CD14-positive monocyte (primary cell): Measurements from ENCODE around the gene ARHGEF7. TPM values are rescaled to one million over a fixed set of nuclear protein-coding genes. Genes with fewer than 3 reads are reported as not detected.

Source experiments
- DNase-seq, 3 donors: peaks; one replicate each; pipeline ENCODE4 v3.0.0-alpha.2; 2011 to 2022
- H2AFZ ChIP-seq: 2 replicates; pipeline ENCODE4 v1.6.0; 2012; ENCODE audit warnings: mild to moderate bottlenecking, low read depth, low read length, inconsistent platforms; ENCODE audit not compliant: insufficient read depth, poor library complexity, severe bottlenecking
- H3K27ac ChIP-seq, 2 donors: 1 replicate in 1 of 2; 2 replicates in 1 of 2; pipeline ENCODE4 v1.5.1; 2012 to 2013; ENCODE audit warnings: low read length in 2 of 2, control low read depth in 1 of 2, inconsistent platforms in 1 of 2, low read depth in 1 of 2, mild to moderate bottlenecking in 1 of 2
- H3K27me3 ChIP-seq, 2 donors: one replicate each; pipeline versions ENCODE4 v1.6.0 to v1.6.1; 2011 to 2013; ENCODE audit warnings: low read length in 2 of 2; ENCODE audit not compliant: control insufficient read depth in 2 of 2, insufficient read depth in 2 of 2
- H3K36me3 ChIP-seq, 2 donors: replicated peaks in 1 of 2; 1 replicate in 1 of 2; 2 replicates in 1 of 2; pipeline versions ENCODE4 v1.5.1 to v1.6.1; 2012 to 2013; ENCODE audit warnings: low read length in 2 of 2, control low read depth in 1 of 2, inconsistent platforms in 1 of 2, mild to moderate bottlenecking in 1 of 2; ENCODE audit not compliant: insufficient read depth in 2 of 2, control insufficient read depth in 1 of 2
- H3K4me1 ChIP-seq, 2 donors: 1 replicate in 1 of 2; 2 replicates in 1 of 2; pipeline versions ENCODE4 v1.5.1 to v1.6.1; 2012 to 2013; ENCODE audit warnings: low read length in 2 of 2, control low read depth in 1 of 2, inconsistent platforms in 1 of 2, mild to moderate bottlenecking in 1 of 2, moderate library complexity in 1 of 2; ENCODE audit not compliant: insufficient read depth in 2 of 2, control insufficient read depth in 1 of 2
- H3K4me2 ChIP-seq: replicated peaks from 2 replicates; pipeline ENCODE3; 2012; ENCODE audit warnings: low read length, moderate library complexity, mild to moderate bottlenecking; ENCODE audit not compliant: poor library complexity, severe bottlenecking; ENCODE audit errors: extremely low read depth
- H3K4me3 ChIP-seq, 3 experiments: fragments of 200-600 bp in 1 of 3; sonication (generic) in 1 of 3; replicated peaks in 1 of 3; 1 replicate in 2 of 3; 2 replicates in 1 of 3; pipeline ENCODE4 v1.5.1; 2011 to 2013; ENCODE audit warnings: low read length in 3 of 3, mild to moderate bottlenecking in 3 of 3, control low read depth in 2 of 3, low read depth in 2 of 3, inconsistent platforms in 1 of 3, moderate library complexity in 1 of 3
- H3K79me2 ChIP-seq: 2 replicates; pipeline ENCODE4 v1.6.0; 2012; ENCODE audit warnings: mild to moderate bottlenecking, control low read depth, inconsistent platforms, low read length, moderate library complexity; ENCODE audit not compliant: insufficient read depth
- H3K9ac ChIP-seq: 2 replicates; pipeline ENCODE4 v1.6.0; 2017; ENCODE audit warnings: low read length, mild to moderate bottlenecking; ENCODE audit not compliant: insufficient read depth, poor library complexity, severe bottlenecking
- H3K9me3 ChIP-seq, 2 donors: replicated peaks in 1 of 2; 1 replicate in 1 of 2; 2 replicates in 1 of 2; pipeline versions ENCODE4 v1.5.1 to v1.6.1; 2012 to 2013; ENCODE audit warnings: low read length in 2 of 2, control low read depth in 1 of 2; ENCODE audit not compliant: control insufficient read depth in 1 of 2, insufficient read depth in 1 of 2
- H4K20me1 ChIP-seq: 2 replicates; pipeline ENCODE4 v1.6.0; 2012; ENCODE audit warnings: mild to moderate bottlenecking, low read length, control low read depth, moderate library complexity; ENCODE audit not compliant: insufficient read depth
- H3K27ac Mint-ChIP-seq, 7 donors: one replicate each; pipeline ENCODE4 v1.8.0; 2020; ENCODE audit warnings: mild to moderate bottlenecking in 7 of 7, mixed read lengths in 7 of 7, moderate library complexity in 6 of 7, inconsistent platforms in 2 of 7
- H3K27me3 Mint-ChIP-seq, 3 donors: one replicate each; pipeline ENCODE4 v1.8.0; 2021 to 2022; ENCODE audit warnings: low read depth in 3 of 3, mild to moderate bottlenecking in 3 of 3, mixed read lengths in 3 of 3, moderate library complexity in 3 of 3, inconsistent platforms in 1 of 3
- H3K36me3 Mint-ChIP-seq, 2 donors: one replicate each; pipeline ENCODE4 v1.8.0; 2020; ENCODE audit warnings: mixed read lengths in 2 of 2, inconsistent platforms in 1 of 2, mild to moderate bottlenecking in 1 of 2
- H3K4me1 Mint-ChIP-seq: one replicate; pipeline ENCODE4 v1.8.0; 2020; ENCODE audit warnings: mild to moderate bottlenecking, mixed read lengths
- H3K4me3 Mint-ChIP-seq, 2 donors: one replicate each; pipeline ENCODE4 v1.8.0; 2020; ENCODE audit warnings: mild to moderate bottlenecking in 2 of 2, mixed read lengths in 2 of 2, moderate library complexity in 1 of 2
- H3K9me3 Mint-ChIP-seq, 7 donors: one replicate each; pipeline ENCODE4 v1.8.0; 2020 to 2022; ENCODE audit warnings: mixed read lengths in 7 of 7, mild to moderate bottlenecking in 6 of 7, moderate library complexity in 6 of 7, inconsistent platforms in 2 of 7
- CTCF ChIP-seq: fragments of 200-600 bp; IDR thresholded peaks from one replicate; pipeline ENCODE4 v1.8.0; 2022; ENCODE audit warnings: antibody characterized with exemption, mild to moderate bottlenecking
- WGBS: methylation state at CpG from one replicate; pipeline ENCODE4 v1.1.5; 2013; ENCODE audit warnings: missing lambda C conversion rate; ENCODE audit not compliant: insufficient coverage; 5-methylcytosine and 5-hydroxymethylcytosine counted together
- intact Hi-C, 2 donors: fragments of 100-400 bp; cut with micrococcal nuclease; formaldehyde crosslinking; loops; one replicate each; pipeline versions ENCODE4 v1.15.0 to v1.15.1; 2023
- polyA plus RNA-seq, 3 donors: library from polyadenylated mRNA; depleted of rRNA in 1 of 3; unstranded in 2 of 3; stranded (reverse) in 1 of 3; fragments of 300-500 nt in 2 of 3; fragments of >200 nt in 1 of 3; fragmentation: Illumina TruSeq in 2 of 3; gene quantifications; 1 replicate in 2 of 3; 2 replicates in 1 of 3; pipeline ENCODE4 v1.2.3, GENCODE V29; 2012 to 2021

ARHGEF7 gene
- polyA plus RNA-seq, 3 donors = 4.6 to 29.0 (median 6.1) TPM

DNA sequence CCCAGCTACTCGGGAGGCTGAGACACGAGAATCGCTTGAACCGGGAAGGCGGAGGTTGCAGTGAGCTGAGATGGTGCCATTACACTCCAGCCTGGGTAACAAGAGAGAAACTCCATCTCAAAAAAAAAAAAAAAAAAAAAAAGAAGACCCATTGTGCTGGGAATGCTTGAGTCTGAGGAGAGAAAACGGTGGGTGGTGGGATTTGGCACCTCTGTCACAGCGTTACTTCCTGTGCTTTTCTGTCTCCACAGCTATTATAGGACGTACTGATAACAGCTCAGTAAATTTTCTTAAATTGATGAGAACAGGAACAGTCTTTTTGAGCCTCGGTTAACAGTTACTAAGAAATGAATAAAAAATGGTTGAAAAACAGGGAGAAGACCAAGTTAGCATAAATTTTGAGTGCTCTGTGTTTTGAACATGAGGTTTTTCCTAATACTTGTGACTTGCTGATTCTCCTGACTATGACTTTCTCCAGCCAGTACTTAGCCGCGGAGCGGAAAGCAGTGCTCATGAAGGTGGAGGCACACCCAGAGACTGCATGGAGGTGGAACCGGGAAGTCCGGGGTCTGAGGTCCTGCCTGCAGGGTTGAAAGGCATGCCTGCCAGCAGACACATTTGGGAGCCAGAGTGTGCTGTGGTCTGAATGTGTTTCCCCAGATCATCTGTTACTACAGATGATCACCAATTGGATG, 150.0 kb downstream of the ARHGEF7 start:
- Histone ChIP-seq H3K9me3 (no peaks in the 10 kb centered on the region), H3K27ac (no peak overlapping the region), H3K79me2 (no peaks in the 10 kb centered on the region), H3K9ac (no peak overlapping the region), H3K4me1 (no peaks in the 10 kb centered on the region), H3K4me3 (no peak overlapping the region), H2AFZ (no peak overlapping the region), H3K4me2 (no peak overlapping the region), H4K20me1 (peaks cover 13% of the 10 kb centered on the region), H3K36me3 (peaks cover 40 to 51% of the 10 kb centered on the region in 2 donors), H3K27me3 (no peaks in the 10 kb centered on the region)
- Mint-ChIP-seq H3K27me3 (peaks cover 0 to 1% (median 0%) of the 10 kb centered on the region in 3 donors), H3K9me3 (no peaks in the 10 kb centered on the region), H3K36me3 (peaks cover 40 to 46% of the 10 kb centered on the region in 2 donors), H3K4me3 (no peak overlapping the region), H3K27ac (no peak overlapping the region), H3K4me1 (no peaks in the 10 kb centered on the region)
- WGBS = 99% methylated on average over 9 of the region's 14 CpGs
- no peak for TF ChIP-seq CTCF
- DNase-seq = no peak
- intact Hi-C loops = no loop called here

DNA sequence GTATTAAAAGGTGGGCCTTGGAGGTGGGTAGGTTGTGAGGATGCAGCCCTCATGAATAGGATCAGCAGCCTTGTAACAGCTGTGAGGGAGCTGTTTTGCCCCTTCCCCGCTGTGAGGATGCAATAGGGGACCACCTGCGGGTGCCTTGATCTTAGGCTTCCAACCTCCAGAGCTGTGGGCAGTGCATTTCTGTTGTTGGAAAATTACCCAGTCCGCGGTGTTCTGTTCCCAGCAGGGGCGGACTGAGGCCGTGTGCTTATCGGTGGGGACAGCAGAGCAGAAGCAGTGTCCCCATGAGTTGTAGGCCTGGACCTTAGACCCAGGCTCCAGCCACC, 150.6 kb downstream of the ARHGEF7 start:
- 100% methylated on average over 7 of the region's 7 CpGs for WGBS

More for the DNA sequence above, 150.6 kb downstream of the ARHGEF7 start:
- no peak overlapping the region for H3K4me2 ChIP-seq
- no peak overlapping the region for H2AFZ ChIP-seq
- H3K9me3 Mint-ChIP-seq = no peaks in the 10 kb centered on the region
- H3K4me1 Mint-ChIP-seq = no peaks in the 10 kb centered on the region
- H3K4me3 ChIP-seq = no peak overlapping the region
- H4K20me1 ChIP-seq = peaks cover 13% of the 10 kb centered on the region
- H3K27ac ChIP-seq = no peak overlapping the region
- no peaks in the 10 kb centered on the region for H3K79me2 ChIP-seq
- no peak for TF ChIP-seq CTCF
- peaks cover 0 to 1% (median 0%) of the 10 kb centered on the region in 3 donors for H3K27me3 Mint-ChIP-seq
- H3K36me3 ChIP-seq = peaks cover 40 to 56% of the 10 kb centered on the region in 2 donors
- H3K9me3 ChIP-seq = no peaks in the 10 kb centered on the region
- H3K4me3 Mint-ChIP-seq = no peak overlapping the region
- H3K27ac Mint-ChIP-seq = no peak overlapping the region
- DNase-seq = no peak
- no peaks in the 10 kb centered on the region for H3K4me1 ChIP-seq
- intact Hi-C loops = no loop called here
- H3K9ac ChIP-seq = no peak overlapping the region
- peaks cover 44 to 51% of the 10 kb centered on the region in 2 donors for H3K36me3 Mint-ChIP-seq
- no peaks in the 10 kb centered on the region for H3K27me3 ChIP-seq
